Thyroid gland (tissue), 4 donors: ENCODE measurements around the gene MYCN. TPM values are rescaled to one million over a fixed set of nuclear protein-coding genes. Genes with fewer than 3 reads are reported as not detected.

ENCODE experiments used
- DNase-seq, 2 donors: peaks; one replicate each; pipeline ENCODE4 v3.0.0-alpha.2; 2019
- H3K27ac ChIP-seq, 3 donors: fragments of 200-600 bp; sonication (generic); 1 replicate in 2 of 3; 2 replicates in 1 of 3; pipeline ENCODE4 v1.5.1; 2016 to 2019; ENCODE audit warnings: mild to moderate bottlenecking in 1 of 3, moderate library complexity in 1 of 3
- H3K27me3 ChIP-seq: fragments of 200-600 bp; sonication (generic); one replicate; pipeline ENCODE4 v1.5.1; 2019
- H3K36me3 ChIP-seq, 2 donors: fragments of 200-600 bp; sonication (generic); one replicate each; pipeline ENCODE4 v1.5.1; 2016 to 2019
- H3K4me1 ChIP-seq, 2 donors: fragments of 200-600 bp; sonication (generic); one replicate each; pipeline ENCODE4 v1.5.1; 2017 to 2019
- H3K4me3 ChIP-seq, 3 donors: fragments of 200-600 bp; sonication (generic); replicated peaks in 1 of 3; 1 replicate in 2 of 3; 2 replicates in 1 of 3; pipeline ENCODE4 v1.5.1; 2016; ENCODE audit warnings: mild to moderate bottlenecking in 1 of 3
- H3K9me3 ChIP-seq: fragments of 200-600 bp; sonication (generic); one replicate; pipeline ENCODE4 v1.5.1; 2017
- CTCF ChIP-seq, 6 experiments: fragments of 200-600 bp in 3 of 6; fragments of 450-650 bp in 3 of 6; sonication (generic) in 3 of 6; IDR thresholded peaks; one replicate each; pipeline ENCODE4 v1.5.1; 2016 to 2019; ENCODE audit warnings: antibody characterized with exemption in 6 of 6, mild to moderate bottlenecking in 2 of 6, inconsistent platforms in 1 of 6, moderate library complexity in 1 of 6
- POLR2A ChIP-seq, 2 donors: fragments of 450-650 bp; IDR thresholded peaks; one replicate each; pipeline ENCODE4 v1.6.1; 2017; ENCODE audit warnings: antibody characterized with exemption in 2 of 2, mild to moderate bottlenecking in 2 of 2, moderate library complexity in 1 of 2
- WGBS, 2 donors: methylation state at CpG; one replicate each; pipeline ENCODE4 v1.1.5; 2017; 5-methylcytosine and 5-hydroxymethylcytosine counted together
- intact Hi-C: fragments of 100-400 bp; cut with DNase I; formaldehyde crosslinking; loops from one replicate; pipeline ENCODE4 v1.15.1; 2023
- total RNA-seq, 4 donors: library from RNA; depleted of rRNA; stranded (reverse); fragments of >200 nt; gene quantifications; one replicate each; pipeline ENCODE4 v1.2.3, GENCODE V29; 2016

MYCN gene
- total RNA-seq, 4 donors from 2014 or later = 5.9 to 13.3 (median 10.1) TPM

- TF ChIP-seq CTCF (IDR thresholded peaks at IDR 0.05) (no peak), POLR2A (IDR thresholded peaks at IDR 0.05) (no peak)
- no peak for DNase-seq
- Histone ChIP-seq H3K4me3 (no peak overlapping the region), H3K4me1 (peaks cover 34 to 36% of the 10 kb centered on the region in 2 donors), H3K27ac (peak overlapping the region; percentile 88 to 97 (median 91)), H3K9me3 (no peaks in the 10 kb centered on the region), H3K27me3 (no peaks in the 10 kb centered on the region), H3K36me3 (no peaks in the 10 kb centered on the region)
- WGBS, 2 donors = 84 to 89% methylated on average over 3 of the region's 3 CpGs
- intact Hi-C loops = no loop called here
Measured at GRCh38 chr2:15991231-15991630, 50.9 kb downstream of the MYCN start.

- intact Hi-C loops = no loop called here
- no peaks in the 10 kb centered on the region for H3K36me3 ChIP-seq
- 78 to 86% methylated on average over 10 of the region's 10 CpGs for WGBS, 2 donors
- DNase-seq = no peak
- no peaks in the 10 kb centered on the region for H3K27me3 ChIP-seq
- no peak overlapping the region for H3K4me3 ChIP-seq
- H3K9me3 ChIP-seq = no peaks in the 10 kb centered on the region
- TF ChIP-seq CTCF (IDR thresholded peaks at IDR 0.05) = no peak
- no peak for TF ChIP-seq POLR2A (IDR thresholded peaks at IDR 0.05)
- H3K4me1 ChIP-seq = peaks cover 27 to 28% of the 10 kb centered on the region in 2 donors
- H3K27ac ChIP-seq = no peak overlapping the region
Measured at GRCh38 chr2:15992457-15993231, 52.3 kb downstream of the MYCN start.

- H3K36me3 ChIP-seq = no peaks in the 10 kb centered on the region
- H3K4me3 ChIP-seq = no peak overlapping the region
- intact Hi-C loops = no loop called here
- no peaks in the 10 kb centered on the region for H3K27me3 ChIP-seq
- H3K4me1 ChIP-seq = peaks cover 28 to 32% of the 10 kb centered on the region in 2 donors
- no peaks in the 10 kb centered on the region for H3K9me3 ChIP-seq
- no peak for DNase-seq
- 66 to 85% methylated on average over 6 of the region's 6 CpGs for WGBS, 2 donors
- no peak overlapping the region for H3K27ac ChIP-seq
- TF ChIP-seq POLR2A (IDR thresholded peaks at IDR 0.05) (no peak), CTCF (IDR thresholded peaks at IDR 0.05) (no peak)
Measured at GRCh38 chr2:15993232-15993610, 52.9 kb downstream of the MYCN start.

- no peaks in the 10 kb centered on the region for H3K27me3 ChIP-seq
- intact Hi-C loops = no loop called here
- no peak overlapping the region for H3K4me3 ChIP-seq
- WGBS, 2 donors = 93 to 94% methylated on average over 7 of the region's 7 CpGs
- peaks cover 27 to 35% of the 10 kb centered on the region in 2 donors for H3K4me1 ChIP-seq
- DNase-seq = no peak
- H3K27ac ChIP-seq = no peak overlapping the region
- H3K36me3 ChIP-seq = no peaks in the 10 kb centered on the region
- H3K9me3 ChIP-seq = no peaks in the 10 kb centered on the region
- TF ChIP-seq CTCF (IDR thresholded peaks at IDR 0.05) = no peak
- no peak for TF ChIP-seq POLR2A (IDR thresholded peaks at IDR 0.05)
Measured at GRCh38 chr2:15993666-15994065, 53.3 kb downstream of the MYCN start.

- intact Hi-C loops = no loop called here
- DNase-seq = no peak
- Histone ChIP-seq H3K4me3 (no peak overlapping the region), H3K36me3 (no peaks in the 10 kb centered on the region), H3K4me1 (peaks cover 14 to 20% of the 10 kb centered on the region in 2 donors), H3K9me3 (no peaks in the 10 kb centered on the region), H3K27me3 (no peaks in the 10 kb centered on the region), H3K27ac (no peak overlapping the region)
- TF ChIP-seq POLR2A (IDR thresholded peaks at IDR 0.05) = no peak
- TF ChIP-seq CTCF (IDR thresholded peaks at IDR 0.05) = no peak
- WGBS, 2 donors = 91 to 97% methylated on average over 3 of the region's 3 CpGs
Measured at GRCh38 chr2:15995603-15996002, 55.3 kb downstream of the MYCN start.
